MG63 (cell line): ENCODE data around the gene OPN1MW3. TPM values are rescaled to one million over a fixed set of nuclear protein-coding genes. Genes with fewer than 3 reads are reported as not detected.
A peak's percentile ranks its signal among the peaks of the same experiment; 100 is the strongest.

Experiments used
- DNase-seq: peaks from one replicate; pipeline ENCODE4 v3.0.0-alpha.2; 2020
- H3K27me3 ChIP-seq: fragments of 250-450 bp; sonication (Bioruptor Pico); 2 replicates; pipeline ENCODE4 v1.5.1; 2020; ENCODE audit warnings: mild to moderate bottlenecking, moderate library complexity
- H3K36me3 ChIP-seq: fragments of 250-450 bp; sonication (Bioruptor Pico); 2 replicates; pipeline ENCODE4 v1.5.1; 2020; ENCODE audit warnings: mild to moderate bottlenecking, moderate library complexity
- H3K4me3 ChIP-seq: fragments of 250-450 bp; sonication (Bioruptor Pico); 2 replicates; pipeline ENCODE4 v1.5.1; 2020; ENCODE audit warnings: mild to moderate bottlenecking, moderate library complexity
- H3K9me3 ChIP-seq: fragments of 250-450 bp; sonication (Bioruptor Pico); 2 replicates; pipeline ENCODE4 v1.5.1; 2020; ENCODE audit warnings: mild to moderate bottlenecking, moderate library complexity
- total RNA-seq: library from RNA; depleted of rRNA; stranded (reverse); fragments of >200 nt; shearing (Covaris generic); gene quantifications from 2 replicates; pipeline ENCODE4 v1.2.3, GENCODE V29; 2014; ENCODE audit warnings: low replicate concordance; rRNA removed

OPN1MW3 gene
- total RNA-seq, 1 experiment from 2014 or later: not detected

GRCh38 chrX:154313147-154313546 lies 55.8 kb downstream of the OPN1MW3 start:
- Histone ChIP-seq H3K9me3 (no peaks in the 10 kb centered on the region), H3K27me3 (no peaks in the 10 kb centered on the region), H3K36me3 (no peaks in the 10 kb centered on the region), H3K4me3 (no peak overlapping the region)
- no peak for DNase-seq

GRCh38 chrX:154315416-154315815 lies 58.0 kb downstream of the OPN1MW3 start:
- no peak for DNase-seq
- H3K4me3 ChIP-seq: no peak overlapping the region
- H3K9me3 ChIP-seq: no peaks in the 10 kb centered on the region
- H3K27me3 ChIP-seq: no peaks in the 10 kb centered on the region
- no peaks in the 10 kb centered on the region for H3K36me3 ChIP-seq

GRCh38 chrX:154317391-154317995 lies 60.1 kb downstream of the OPN1MW3 start:
- Histone ChIP-seq H3K36me3 (no peaks in the 10 kb centered on the region), H3K4me3 (no peak overlapping the region), H3K9me3 (no peaks in the 10 kb centered on the region), H3K27me3 (no peaks in the 10 kb centered on the region)
- DNase-seq: peak; percentile 4

GRCh38 chrX:154320406-154320805 lies 63.0 kb downstream of the OPN1MW3 start:
- no peak for DNase-seq
- no peaks in the 10 kb centered on the region for H3K27me3 ChIP-seq
- H3K4me3 ChIP-seq: no peak overlapping the region
- no peaks in the 10 kb centered on the region for H3K9me3 ChIP-seq
- H3K36me3 ChIP-seq: no peaks in the 10 kb centered on the region

Other genes starting within 250 kb of the OPN1MW3 start
- 208 and 270 TPM in 2 replicates for gene IRAK1, start 237.7 kb upstream of the OPN1MW3 start, total RNA-seq
- gene MECP2, start 159.9 kb upstream of the OPN1MW3 start, total RNA-seq: 37.3 and 47.0 TPM in 2 replicates
- not detected in 2 replicates for gene OPN1LW, start 113.3 kb upstream of the OPN1MW3 start, total RNA-seq
- gene OPN1MW, start 75.0 kb upstream of the OPN1MW3 start, total RNA-seq: not detected in 2 replicates
- not detected in 2 replicates for gene OPN1MW2, start 37.8 kb upstream of the OPN1MW3 start, total RNA-seq
- not detected in 2 replicates for gene TEX28, start 37.5 kb downstream of the OPN1MW3 start, total RNA-seq
- gene TKTL1, start 38.2 kb downstream of the OPN1MW3 start, total RNA-seq: not detected in 2 replicates
- 1,037 and 1,563 TPM in 2 replicates for gene FLNA, start 117.1 kb downstream of the OPN1MW3 start, total RNA-seq
- gene EMD, start 121.7 kb downstream of the OPN1MW3 start, total RNA-seq: 48.7 and 62.4 TPM in 2 replicates
- 2,393 and 3,736 TPM in 2 replicates for gene RPL10, start 140.8 kb downstream of the OPN1MW3 start, total RNA-seq
- gene DNASE1L1, start 151.7 kb downstream of the OPN1MW3 start, total RNA-seq: 20.0 and 21.9 TPM in 2 replicates
- 15.1 and 16.2 TPM in 2 replicates for gene TAFAZZIN, start 154.0 kb downstream of the OPN1MW3 start, total RNA-seq
- 53.2 and 62.2 TPM in 2 replicates for gene ATP6AP1, start 171.1 kb downstream of the OPN1MW3 start, total RNA-seq
- 43.6 and 59.8 TPM in 2 replicates for gene GDI1, start 179.6 kb downstream of the OPN1MW3 start, total RNA-seq
- gene FAM50A, start 186.6 kb downstream of the OPN1MW3 start, total RNA-seq: 33.4 and 35.4 TPM in 2 replicates
- 0.27 and 5.0 TPM in 2 replicates for gene PLXNA3, start 200.7 kb downstream of the OPN1MW3 start, total RNA-seq
- gene LAGE3, start 221.7 kb downstream of the OPN1MW3 start, total RNA-seq: 20.5 and 25.7 TPM in 2 replicates
- gene UBL4A, start 229.0 kb downstream of the OPN1MW3 start, total RNA-seq: 51.9 and 101 TPM in 2 replicates
- 5.1 and 15.2 TPM in 2 replicates for gene SLC10A3, start 233.0 kb downstream of the OPN1MW3 start, total RNA-seq